ENCODE results near the gene ZNF688. TPM values are rescaled to one million over a fixed set of nuclear protein-coding genes. Genes with fewer than 3 reads are reported as not detected.
A peak's percentile ranks its signal among the peaks of the same experiment; 100 is the strongest.

ZNF688 gene
- total and polyA plus RNA-seq, 2 of the 13 experiments (the other 11 are each of a cell fraction or from before 2014, with no cell fraction given) = 2.4 to 5.4 TPM

DNA sequence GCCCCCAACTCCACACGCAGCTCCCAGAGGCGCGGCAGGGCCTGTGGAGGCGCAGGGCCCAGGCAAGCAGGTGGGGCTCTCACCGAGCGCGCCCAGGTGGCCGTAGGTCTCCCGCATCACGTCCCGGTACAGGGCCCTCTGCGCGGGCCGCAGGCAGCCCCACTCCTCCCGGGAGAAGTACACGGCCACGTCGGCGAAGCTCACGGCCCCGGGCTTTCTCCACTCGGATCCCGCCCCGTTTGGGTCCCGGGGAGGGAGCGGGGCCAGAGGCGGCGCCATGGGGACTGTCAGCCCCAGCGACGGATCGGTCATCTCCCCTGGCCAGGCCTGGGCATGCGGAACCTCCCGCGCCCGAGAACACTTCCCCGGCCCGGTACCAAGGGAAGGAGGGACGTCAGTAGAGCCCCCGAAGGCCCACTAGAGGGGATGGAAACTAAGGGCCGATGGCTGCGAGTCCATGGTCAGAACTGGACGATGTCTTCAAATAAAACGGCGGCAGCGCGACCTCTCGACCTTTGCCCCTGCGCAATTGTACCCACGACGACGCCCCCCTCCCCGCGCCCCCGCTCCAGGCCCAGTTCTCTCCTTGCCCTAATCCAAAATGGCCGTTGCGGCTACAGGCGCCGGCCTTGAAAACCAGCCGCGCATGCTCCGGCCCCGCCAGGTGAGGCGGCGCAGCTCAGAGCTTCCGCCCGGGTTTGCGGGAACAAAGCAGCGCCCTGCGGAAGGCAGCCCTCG is 37.0 kb downstream of the ZNF688 start, which contains the start of gene ZNF747 (continued):
- TF ChIP-seq, protein P1, sequence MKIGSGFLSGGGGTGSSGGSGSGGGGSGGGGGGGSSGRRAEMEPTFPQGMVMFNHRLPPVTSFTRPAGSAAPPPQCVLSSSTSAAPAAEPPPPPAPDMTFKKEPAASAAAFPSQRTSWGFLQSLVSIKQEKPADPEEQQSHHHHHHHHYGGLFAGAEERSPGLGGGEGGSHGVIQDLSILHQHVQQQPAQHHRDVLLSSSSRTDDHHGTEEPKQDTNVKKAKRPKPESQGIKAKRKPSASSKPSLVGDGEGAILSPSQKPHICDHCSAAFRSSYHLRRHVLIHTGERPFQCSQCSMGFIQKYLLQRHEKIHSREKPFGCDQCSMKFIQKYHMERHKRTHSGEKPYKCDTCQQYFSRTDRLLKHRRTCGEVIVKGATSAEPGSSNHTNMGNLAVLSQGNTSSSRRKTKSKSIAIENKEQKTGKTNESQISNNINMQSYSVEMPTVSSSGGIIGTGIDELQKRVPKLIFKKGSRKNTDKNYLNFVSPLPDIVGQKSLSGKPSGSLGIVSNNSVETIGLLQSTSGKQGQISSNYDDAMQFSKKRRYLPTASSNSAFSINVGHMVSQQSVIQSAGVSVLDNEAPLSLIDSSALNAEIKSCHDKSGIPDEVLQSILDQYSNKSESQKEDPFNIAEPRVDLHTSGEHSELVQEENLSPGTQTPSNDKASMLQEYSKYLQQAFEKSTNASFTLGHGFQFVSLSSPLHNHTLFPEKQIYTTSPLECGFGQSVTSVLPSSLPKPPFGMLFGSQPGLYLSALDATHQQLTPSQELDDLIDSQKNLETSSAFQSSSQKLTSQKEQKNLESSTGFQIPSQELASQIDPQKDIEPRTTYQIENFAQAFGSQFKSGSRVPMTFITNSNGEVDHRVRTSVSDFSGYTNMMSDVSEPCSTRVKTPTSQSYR (CRISPR knock-in tag; IDR thresholded peaks at IDR 0.05; ENCODE audit: borderline replicate concordance) = no peak
- TF ChIP-seq SRSF1 (optimal IDR thresholded peaks at IDR 0.05; ENCODE audit: low read depth, low read length) (peak; percentile 88), ZSCAN30 (CRISPR knock-in tag; IDR thresholded peaks at IDR 0.05) (peak; percentile 96; the same call in 1 of the 2 replicates), CENPX (CRISPR knock-in tag; IDR thresholded peaks at IDR 0.05) (no peak), ZNF180 (CRISPR knock-in tag; IDR thresholded peaks at IDR 0.05; ENCODE audit: borderline replicate concordance, low read depth) (no peak), ZEB1 (IDR thresholded peaks at IDR 0.05; ENCODE audit: insufficient replicate concordance, low read depth) (peak; percentile 97), TCF12 (IDR thresholded peaks at IDR 0.05) (no peak), TCF12 (CRISPR knock-in tag; IDR thresholded peaks at IDR 0.05) (peak; percentile 85), TOPORS (CRISPR knock-in tag; IDR thresholded peaks at IDR 0.05) (no peak; the same call in 1 of the 2 replicates), ZNF652 (CRISPR knock-in tag; IDR thresholded peaks at IDR 0.05; ENCODE audit: borderline replicate concordance, low read depth) (peak; percentile 57), ONECUT2 (CRISPR knock-in tag; IDR thresholded peaks at IDR 0.05) (0 out of 2 replicates have a peak, but pooled peaks have one; percentile 7), HOXA5 (CRISPR knock-in tag; IDR thresholded peaks at IDR 0.05) (peak; percentile 41), MYC (CRISPR knock-in tag; IDR thresholded peaks at IDR 0.05; ENCODE audit: borderline replicate concordance) (peak; percentile 72), KDM4B (CRISPR knock-in tag; IDR thresholded peaks at IDR 0.05) (peak; percentile 66; the same call in 1 of the 2 replicates), ZBTB42 (CRISPR knock-in tag; IDR thresholded peaks at IDR 0.05) (no peak), SMYD3 (CRISPR knock-in tag; IDR thresholded peaks at IDR 0.05) (peak; percentile 38; the same call in 1 of the 2 replicates), RELA (CRISPR knock-in tag; IDR thresholded peaks at IDR 0.05) (peak; percentile 65; the same call in 1 of the 2 replicates), ZBTB20 (CRISPR knock-in tag; IDR thresholded peaks at IDR 0.05; ENCODE audit: borderline replicate concordance, low read depth) (no peak; the same call in 1 of the 2 replicates), MATR3 (CRISPR knock-in tag; IDR thresholded peaks at IDR 0.05) (0 out of 2 replicates have a peak, but pooled peaks have one; percentile 43), CREB1 (IDR thresholded peaks at IDR 0.05) (peak; percentile 69), CREB1 (CRISPR knock-in tag; IDR thresholded peaks at IDR 0.05) (peak; percentile 91), ESRRA (CRISPR knock-in tag; IDR thresholded peaks at IDR 0.05; ENCODE audit: low read depth) (peak; percentile 76)
- TF ChIP-seq, protein P2, sequence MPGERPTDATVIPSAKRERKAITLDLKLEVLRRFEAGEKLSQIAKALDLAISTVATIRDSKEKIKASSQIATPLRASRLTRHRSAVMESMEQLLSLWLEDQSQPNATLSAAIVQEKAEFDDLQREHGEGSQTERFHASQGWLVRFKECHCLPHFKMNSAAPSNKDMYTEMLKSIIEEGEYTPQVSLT (CRISPR knock-in tag; IDR thresholded peaks at IDR 0.05; ENCODE audit: borderline replicate concordance, low read depth) = no peak
- TF ChIP-seq, protein P3, sequence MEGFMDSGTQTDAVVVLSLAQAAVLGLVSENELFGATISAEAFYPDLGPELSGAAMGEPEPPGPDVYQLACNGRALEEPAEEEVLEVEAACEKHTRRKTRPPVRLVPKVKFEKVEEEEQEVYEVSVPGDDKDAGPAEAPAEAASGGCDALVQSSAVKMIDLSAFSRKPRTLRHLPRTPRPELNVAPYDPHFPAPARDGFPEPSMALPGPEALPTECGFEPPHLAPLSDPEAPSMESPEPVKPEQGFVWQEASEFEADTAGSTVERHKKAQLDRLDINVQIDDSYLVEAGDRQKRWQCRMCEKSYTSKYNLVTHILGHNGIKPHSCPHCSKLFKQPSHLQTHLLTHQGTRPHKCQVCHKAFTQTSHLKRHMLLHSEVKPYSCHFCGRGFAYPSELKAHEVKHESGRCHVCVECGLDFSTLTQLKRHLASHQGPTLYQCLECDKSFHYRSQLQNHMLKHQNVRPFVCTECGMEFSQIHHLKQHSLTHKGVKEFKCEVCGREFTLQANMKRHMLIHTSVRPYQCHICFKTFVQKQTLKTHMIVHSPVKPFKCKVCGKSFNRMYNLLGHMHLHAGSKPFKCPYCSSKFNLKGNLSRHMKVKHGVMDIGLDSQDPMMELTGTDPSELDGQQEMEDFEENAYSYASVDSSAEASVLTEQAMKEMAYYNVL (CRISPR knock-in tag; IDR thresholded peaks at IDR 0.05; ENCODE audit: borderline replicate concordance) = no peak
- TF ChIP-seq, protein P4, sequence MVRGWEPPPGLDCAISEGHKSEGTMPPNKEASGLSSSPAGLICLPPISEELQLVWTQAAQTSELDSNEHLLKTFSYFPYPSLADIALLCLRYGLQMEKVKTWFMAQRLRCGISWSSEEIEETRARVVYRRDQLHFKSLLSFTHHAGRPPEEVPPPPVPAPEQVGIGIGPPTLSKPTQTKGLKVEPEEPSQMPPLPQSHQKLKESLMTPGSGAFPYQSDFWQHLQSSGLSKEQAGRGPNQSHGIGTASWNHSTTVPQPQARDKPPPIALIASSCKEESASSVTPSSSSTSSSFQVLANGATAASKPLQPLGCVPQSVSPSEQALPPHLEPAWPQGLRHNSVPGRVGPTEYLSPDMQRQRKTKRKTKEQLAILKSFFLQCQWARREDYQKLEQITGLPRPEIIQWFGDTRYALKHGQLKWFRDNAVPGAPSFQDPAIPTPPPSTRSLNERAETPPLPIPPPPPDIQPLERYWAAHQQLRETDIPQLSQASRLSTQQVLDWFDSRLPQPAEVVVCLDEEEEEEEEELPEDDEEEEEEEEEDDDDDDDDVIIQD (CRISPR knock-in tag; IDR thresholded peaks at IDR 0.05; ENCODE audit: low read depth) = no peak

Data from HepG2 (cell line).